Endodermal cell (in vitro differentiated cells): ENCODE results near the gene PHOSPHO2. TPM values are rescaled to one million over a fixed set of nuclear protein-coding genes. Genes with fewer than 3 reads are reported as not detected.
A peak's percentile ranks its signal among the peaks of the same experiment; 100 is the strongest.

Experiments used
- DNase-seq: peaks from one replicate; pipeline ENCODE4 v3.0.0-alpha.2; 2017
- H3K27ac ChIP-seq: 2 replicates; pipeline ENCODE4 v1.5.1; 2013; ENCODE audit warnings: mild to moderate bottlenecking, low read depth, low read length, moderate library complexity
- H3K27me3 ChIP-seq: 2 replicates; pipeline ENCODE4 v1.6.1; 2013; ENCODE audit warnings: mild to moderate bottlenecking, low read length, moderate library complexity; ENCODE audit not compliant: insufficient read depth, control insufficient read depth, poor library complexity, severe bottlenecking
- H3K36me3 ChIP-seq: 2 replicates; pipeline ENCODE4 v1.7.0; 2013; ENCODE audit warnings: mild to moderate bottlenecking, low read length, moderate library complexity; ENCODE audit not compliant: control insufficient read depth, insufficient read depth
- H3K4me1 ChIP-seq: one replicate; pipeline ENCODE4 v1.7.0; 2013; ENCODE audit warnings: low read length; ENCODE audit not compliant: control insufficient read depth, insufficient read depth
- H3K4me3 ChIP-seq: 2 replicates; pipeline ENCODE4 v1.5.1; 2013; ENCODE audit warnings: mild to moderate bottlenecking, low read length, moderate library complexity
- H3K9ac ChIP-seq: 2 replicates; pipeline ENCODE4 v1.6.1; 2013; ENCODE audit warnings: mild to moderate bottlenecking, low read length, moderate library complexity; ENCODE audit not compliant: poor library complexity, severe bottlenecking; ENCODE audit errors: extremely low read depth
- H3K9me3 ChIP-seq: 2 replicates; pipeline ENCODE4 v1.6.1; 2013; ENCODE audit warnings: mild to moderate bottlenecking, low read length, moderate library complexity; ENCODE audit not compliant: control insufficient read depth
- H3K27ac Mint-ChIP-seq: 2 replicates; pipeline ENCODE4 v1.8.0; 2020; ENCODE audit warnings: mixed read lengths
- H3K27me3 Mint-ChIP-seq: 2 replicates; pipeline ENCODE4 v1.8.0; 2021; ENCODE audit warnings: mild to moderate bottlenecking, mixed read lengths; ENCODE audit not compliant: insufficient read depth
- H3K36me3 Mint-ChIP-seq: 2 replicates; pipeline ENCODE4 v1.8.0; 2020; ENCODE audit warnings: low read depth, mixed read lengths
- H3K4me1 Mint-ChIP-seq: 2 replicates; pipeline ENCODE4 v1.8.0; 2020; ENCODE audit warnings: mixed read lengths
- H3K4me3 Mint-ChIP-seq: 2 replicates; pipeline ENCODE4 v1.8.0; 2020; ENCODE audit warnings: mild to moderate bottlenecking, moderate library complexity, mixed read lengths
- H3K9me3 Mint-ChIP-seq: 2 replicates; pipeline ENCODE4 v1.8.0; 2020; ENCODE audit warnings: mild to moderate bottlenecking, mixed read lengths
- CTCF ChIP-seq: fragments of 200-600 bp; sonication (generic); conservative IDR thresholded peaks from 2 replicates; pipeline ENCODE4 v1.5.0; 2021; ENCODE audit warnings: antibody characterized with exemption, mild to moderate bottlenecking
- WGBS, 2 experiments: methylation state at CpG; one replicate each; pipeline versions ENCODE4 v1.1.5 to v1.1.7; 2013; ENCODE audit warnings: missing lambda C conversion rate in 2 of 2, mixed read lengths in 1 of 2; ENCODE audit not compliant: insufficient coverage in 1 of 2, insufficient read length in 1 of 2; 5-methylcytosine and 5-hydroxymethylcytosine counted together
- total RNA-seq, 2 donors: library from RNA; stranded (reverse); fragmentation: NEBNext Ultra II Directional in 1 of 2; extraction: Animal tissue kit (Norgen Biotek cat#: 25700) in 1 of 2; gene quantifications; 2 replicates in 1 of 2; 3 replicates in 1 of 2; pipeline ENCODE4 v1.2.1, GENCODE V29; 2021

Gene PHOSPHO2
- total RNA-seq, 2 donors from 2014 or later = 6.3 to 7.3 TPM

DNA sequence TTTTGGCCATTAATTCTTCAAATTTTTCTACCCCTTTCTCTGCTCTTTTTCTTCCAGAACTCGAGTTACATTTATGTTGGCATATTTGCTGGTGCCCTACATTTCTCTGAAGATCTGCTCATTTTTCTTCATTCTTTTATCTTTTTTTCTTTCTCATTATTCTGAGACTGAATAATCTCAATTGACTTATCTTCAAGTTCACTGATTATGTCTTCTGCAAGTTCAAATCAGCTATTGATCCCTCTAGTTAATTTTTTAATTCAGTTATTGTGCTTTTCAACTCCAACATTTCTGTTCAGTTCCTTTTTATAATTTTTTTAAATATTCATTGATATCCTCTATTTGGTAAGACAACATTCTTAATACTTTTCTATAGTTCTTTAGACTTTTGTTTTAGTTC is 3.3 kb upstream of the PHOSPHO2 start:
- WGBS, 2 experiments = 64 to 68% methylated on average over 1 of the region's 1 CpG
- Mint-ChIP-seq H3K27ac (no peak overlapping the region), H3K9me3 (peaks cover 20% of the 10 kb centered on the region), H3K4me3 (no peak overlapping the region), H3K27me3 (peaks cover 17% of the 10 kb centered on the region), H3K4me1 (no peaks in the 10 kb centered on the region), H3K36me3 (peaks cover 9% of the 10 kb centered on the region)
- H3K27me3 ChIP-seq = peaks cover 5% of the 10 kb centered on the region
- DNase-seq = no peak
- H3K4me3 ChIP-seq = no peak overlapping the region
- H3K4me1 ChIP-seq = no peaks in the 10 kb centered on the region
- no peak overlapping the region for H3K9ac ChIP-seq
- H3K36me3 ChIP-seq = peaks cover 4% of the 10 kb centered on the region
- no peak for TF ChIP-seq CTCF
- H3K9me3 ChIP-seq = no peaks in the 10 kb centered on the region
- no peak overlapping the region for H3K27ac ChIP-seq

DNA sequence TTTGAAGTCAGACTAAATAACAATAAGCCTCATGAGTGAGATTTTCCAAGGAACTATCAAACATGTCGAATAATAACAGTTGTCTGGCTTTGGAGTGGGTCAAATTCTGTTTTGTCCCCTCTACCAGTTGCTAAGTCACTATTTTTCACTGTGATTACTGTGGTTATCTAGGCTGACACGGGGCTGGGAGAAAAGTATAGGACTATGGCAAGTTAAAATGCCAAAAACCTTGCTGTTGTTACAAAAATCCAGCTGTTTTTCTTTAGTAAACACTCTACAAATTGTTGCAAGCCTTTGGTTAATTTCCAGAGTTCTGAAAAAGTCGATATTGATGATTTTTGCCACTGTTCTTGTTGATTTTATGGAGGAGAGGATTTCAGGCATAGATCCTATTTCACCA is 1.6 kb upstream of the PHOSPHO2 start:
- no peaks in the 10 kb centered on the region for H3K9me3 ChIP-seq
- H3K36me3 ChIP-seq = peaks cover 11% of the 10 kb centered on the region
- Mint-ChIP-seq H3K27ac (no peak overlapping the region), H3K27me3 (peaks cover 17% of the 10 kb centered on the region), H3K36me3 (peaks cover 14% of the 10 kb centered on the region), H3K9me3 (peaks cover 14% of the 10 kb centered on the region), H3K4me1 (no peaks in the 10 kb centered on the region), H3K4me3 (no peak overlapping the region)
- H3K4me1 ChIP-seq = no peaks in the 10 kb centered on the region
- WGBS, 2 experiments = 70 to 72% methylated on average over 2 to 3 of the region's 3 CpGs
- no peak overlapping the region for H3K27ac ChIP-seq
- no peak for DNase-seq
- peaks cover 5% of the 10 kb centered on the region for H3K27me3 ChIP-seq
- H3K4me3 ChIP-seq = no peak overlapping the region
- no peak overlapping the region for H3K9ac ChIP-seq
- no peak for TF ChIP-seq CTCF

DNA sequence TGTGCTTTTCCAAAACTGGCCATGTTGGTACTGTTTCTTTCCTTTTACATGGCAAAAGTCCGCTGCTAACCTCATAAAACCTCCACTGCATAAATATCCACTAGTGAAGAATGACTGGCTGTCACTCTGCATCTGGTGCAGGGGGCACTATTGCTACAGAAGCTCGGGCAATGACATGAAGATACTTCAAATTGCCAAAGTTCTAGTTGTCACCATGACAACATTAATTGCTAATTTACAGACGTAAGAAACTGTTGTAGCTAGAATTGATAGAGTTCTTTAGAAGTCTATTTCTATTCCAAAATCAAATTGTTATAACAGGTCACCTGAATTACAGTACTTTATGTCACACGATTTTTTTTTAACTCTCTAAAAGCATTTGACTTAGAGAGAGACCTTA is 909 bp upstream of the PHOSPHO2 start:
- Mint-ChIP-seq H3K27me3 (peaks cover 17% of the 10 kb centered on the region), H3K27ac (peak overlapping the region; percentile 92), H3K4me1 (no peaks in the 10 kb centered on the region), H3K9me3 (peaks cover 10% of the 10 kb centered on the region), H3K4me3 (peak overlapping the region; percentile 78), H3K36me3 (peaks cover 11% of the 10 kb centered on the region)
- H3K4me1 ChIP-seq = no peaks in the 10 kb centered on the region
- no peak for DNase-seq
- TF ChIP-seq CTCF = no peak
- WGBS, 2 experiments = 66 to 80% methylated on average over 1 to 2 of the region's 4 CpGs
- peak overlapping the region; percentile 94 for H3K9ac ChIP-seq
- peaks cover 17% of the 10 kb centered on the region for H3K36me3 ChIP-seq
- H3K27ac ChIP-seq = no peak overlapping the region
- no peaks in the 10 kb centered on the region for H3K9me3 ChIP-seq
- peak overlapping the region; percentile 98 for H3K4me3 ChIP-seq
- peaks cover 5% of the 10 kb centered on the region for H3K27me3 ChIP-seq
